ENCODE data around the gene GAR1.
"Not testable (repeated sequence)": the region's sequence is repeated elsewhere in the genome, so short reads cannot be mapped to it uniquely, and the experiment has no call there.

GAR1 gene

DNA sequence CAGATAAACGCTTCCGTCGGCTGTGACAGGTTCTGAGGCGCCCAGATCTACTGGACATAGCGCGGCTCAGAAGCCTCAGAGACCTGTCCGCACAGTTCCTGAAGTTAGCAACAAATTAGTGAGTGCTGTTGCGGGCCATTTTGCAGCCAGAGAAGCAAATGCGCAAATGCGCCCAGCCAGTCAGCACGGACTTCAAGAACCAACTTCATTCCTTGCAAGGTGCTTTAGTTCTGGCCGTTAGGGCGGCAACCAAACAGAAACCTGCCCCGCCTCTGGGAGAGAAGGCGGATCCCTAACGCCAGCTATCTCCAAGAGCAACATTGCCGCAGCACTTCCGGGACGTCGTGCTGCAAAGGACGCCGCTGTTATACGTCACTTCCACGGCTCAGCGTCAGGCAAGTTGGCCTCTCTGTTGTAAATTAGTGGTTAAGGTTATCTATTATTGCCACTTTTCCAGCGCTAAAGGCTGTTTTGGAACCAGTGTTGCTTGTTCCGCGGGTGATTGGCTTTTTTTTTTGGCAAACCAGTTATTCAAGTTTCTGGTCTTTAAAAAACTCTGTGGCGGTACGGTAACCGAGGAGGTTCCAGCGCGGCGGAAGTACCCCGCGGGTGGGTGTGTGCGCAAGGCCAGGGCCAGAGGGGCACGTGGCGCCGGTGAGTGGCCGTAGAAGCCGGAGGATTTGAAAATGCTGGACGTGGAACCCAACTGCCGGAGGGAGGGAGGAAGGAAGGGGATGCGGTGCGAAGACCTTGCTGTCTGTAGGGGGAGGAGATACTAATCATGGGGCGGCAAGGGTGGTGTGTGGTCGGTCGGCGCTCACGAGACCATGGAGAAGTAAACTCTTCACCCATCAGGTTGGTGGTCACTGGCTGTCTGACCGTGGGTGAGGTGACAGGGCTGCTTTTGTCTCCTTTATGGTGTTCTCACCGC lies at the start of gene GAR1:
TSS of gene GAR1 (plus strand) at position 612 of the 931 bp plus-strand sequence. CDS start 403 bp downstream, outside the sequence.
- POLR2A ChIA-PET, result no interaction called here
- CTCF ChIA-PET, result interaction anchor here (3.4 to 4.5 kb wide), 2 partner anchors 10 to 383 kb away, joined by 13 to 24 read pairs; partner anchors contain the start of gene SEC24B

GRCh38 chr4:109782092-109782491 lies 33.5 kb upstream of the GAR1 start:
- POLR2A ChIA-PET; CTCF ChIA-PET; DNase-seq (ENCODE audit: extremely low spot score): not testable (repeated sequence)

More for the DNA sequence above, at the start of gene GAR1:
- TF ChIP-seq, protein P1, sequence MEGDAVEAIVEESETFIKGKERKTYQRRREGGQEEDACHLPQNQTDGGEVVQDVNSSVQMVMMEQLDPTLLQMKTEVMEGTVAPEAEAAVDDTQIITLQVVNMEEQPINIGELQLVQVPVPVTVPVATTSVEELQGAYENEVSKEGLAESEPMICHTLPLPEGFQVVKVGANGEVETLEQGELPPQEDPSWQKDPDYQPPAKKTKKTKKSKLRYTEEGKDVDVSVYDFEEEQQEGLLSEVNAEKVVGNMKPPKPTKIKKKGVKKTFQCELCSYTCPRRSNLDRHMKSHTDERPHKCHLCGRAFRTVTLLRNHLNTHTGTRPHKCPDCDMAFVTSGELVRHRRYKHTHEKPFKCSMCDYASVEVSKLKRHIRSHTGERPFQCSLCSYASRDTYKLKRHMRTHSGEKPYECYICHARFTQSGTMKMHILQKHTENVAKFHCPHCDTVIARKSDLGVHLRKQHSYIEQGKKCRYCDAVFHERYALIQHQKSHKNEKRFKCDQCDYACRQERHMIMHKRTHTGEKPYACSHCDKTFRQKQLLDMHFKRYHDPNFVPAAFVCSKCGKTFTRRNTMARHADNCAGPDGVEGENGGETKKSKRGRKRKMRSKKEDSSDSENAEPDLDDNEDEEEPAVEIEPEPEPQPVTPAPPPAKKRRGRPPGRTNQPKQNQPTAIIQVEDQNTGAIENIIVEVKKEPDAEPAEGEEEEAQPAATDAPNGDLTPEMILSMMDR (IDR thresholded peaks at IDR 0.05; ENCODE audit: control extremely low read depth, extremely low read depth, low read depth, missing control alignments), result no peak
- peak; percentile 93 for DNase-seq (ENCODE audit: extremely low spot score)

DNA sequence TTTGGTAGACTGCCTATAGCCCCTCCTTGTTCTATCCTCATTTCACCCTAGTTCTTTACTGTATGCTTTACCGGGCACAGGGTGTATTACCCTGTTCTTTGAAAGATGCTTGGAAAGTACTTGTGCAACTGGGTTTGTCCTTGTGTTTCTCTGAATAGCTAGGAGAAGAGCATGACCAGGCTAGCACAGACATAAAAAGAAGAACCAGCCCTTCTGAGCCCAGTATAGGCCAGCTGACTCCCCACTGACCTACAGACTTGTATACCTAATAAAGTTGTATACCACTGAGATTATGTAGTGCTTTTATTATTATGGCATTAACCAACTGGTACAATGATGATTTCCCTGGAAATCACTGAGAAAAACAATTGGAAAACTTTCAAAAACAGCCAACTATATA lies 28.7 kb upstream of the GAR1 start:
- TF ChIP-seq, protein P1 (IDR thresholded peaks at IDR 0.05; ENCODE audit: control extremely low read depth, extremely low read depth, low read depth, missing control alignments), result no peak
- DNase-seq (ENCODE audit: extremely low spot score), result no peak
- ChIA-PET POLR2A (no interaction called here), CTCF (interaction anchor here (1.2 kb wide), 1 partner anchor 13 kb away, joined by 3 read pairs; no protein-coding TSS in a partner anchor)

- DNase-seq (ENCODE audit: extremely low spot score), result no peak
- TF ChIP-seq, protein P1 (IDR thresholded peaks at IDR 0.05; ENCODE audit: control extremely low read depth, extremely low read depth, low read depth, missing control alignments), result no peak
- CTCF ChIA-PET, result no interaction called here
- POLR2A ChIA-PET, result no interaction called here
These were observed 27.8 kb upstream of the GAR1 start for GRCh38 chr4:109787807-109788206.

- DNase-seq (ENCODE audit: extremely low spot score), result no peak
- TF ChIP-seq, protein P1 (IDR thresholded peaks at IDR 0.05; ENCODE audit: control extremely low read depth, extremely low read depth, low read depth, missing control alignments), result no peak
- CTCF ChIA-PET, result interaction anchor here (1.2 to 1.4 kb wide), 2 partner anchors 9 to 31 kb away, joined by 3 read pairs; no protein-coding TSS in a partner anchor
- POLR2A ChIA-PET, result no interaction called here
These were observed 20.5 kb upstream of the GAR1 start for GRCh38 chr4:109795059-109795458.

DNA sequence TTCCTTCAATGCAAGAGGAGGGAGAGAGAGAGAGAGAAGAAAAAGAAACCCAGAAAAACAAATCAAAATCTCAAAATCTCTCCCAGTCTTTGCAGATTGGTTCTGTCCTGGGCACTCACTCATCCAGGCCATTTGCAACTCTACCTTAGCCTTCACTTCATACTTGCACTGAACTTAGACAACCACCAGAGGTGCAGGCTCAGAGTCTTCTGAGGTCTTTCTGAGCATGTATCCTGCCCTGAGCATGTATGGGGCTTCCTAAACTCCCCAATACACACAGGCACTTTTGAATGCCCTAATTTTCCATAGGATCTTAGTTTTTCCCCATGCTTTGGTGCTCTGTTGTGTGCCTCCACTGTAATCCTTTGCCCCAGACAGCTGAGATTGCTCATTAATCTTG lies 16.7 kb upstream of the GAR1 start:
- no peak for DNase-seq (ENCODE audit: extremely low spot score)
- TF ChIP-seq, protein P1 (IDR thresholded peaks at IDR 0.05; ENCODE audit: control extremely low read depth, extremely low read depth, low read depth, missing control alignments), result no peak
- ChIA-PET CTCF (interaction anchor here (1.3 kb wide), 1 partner anchor 12 kb away, joined by 3 read pairs; no protein-coding TSS in a partner anchor), POLR2A (no interaction called here)
